Natural killer cell (primary cell): ENCODE data around the gene MESP2. TPM values are rescaled to one million over a fixed set of nuclear protein-coding genes. Genes with fewer than 3 reads are reported as not detected.

Source experiments
- ATAC-seq, 3 donors: fragments of 150-1000 bp in 2 of 3; fragments of 200-7000 bp in 1 of 3; cut with Tn5 transposase; 1 replicate in 1 of 3; 2 replicates in 2 of 3; pipeline ENCODE4 v1.10.0; 2021; ENCODE audit warnings: mild to moderate bottlenecking in 2 of 3, moderate library complexity in 2 of 3
- DNase-seq, 2 donors: peaks; one replicate each; pipeline versions ENCODE4 v3.0.0 to v3.0.0-alpha.2; 2013 to 2021; ENCODE audit warnings: mixed read lengths in 1 of 2
- H3K27ac ChIP-seq: one replicate; pipeline ENCODE4 v1.5.1; 2013; ENCODE audit warnings: mild to moderate bottlenecking, low read length
- H3K27me3 ChIP-seq: one replicate; pipeline ENCODE4 v1.6.1; 2013; ENCODE audit warnings: low read length; ENCODE audit not compliant: control insufficient read depth, insufficient read depth
- H3K36me3 ChIP-seq: one replicate; pipeline ENCODE4 v1.6.1; 2013; ENCODE audit warnings: low read length; ENCODE audit not compliant: control insufficient read depth, insufficient read depth
- H3K4me1 ChIP-seq: one replicate; pipeline ENCODE4 v1.6.1; 2013; ENCODE audit warnings: low read length; ENCODE audit not compliant: control insufficient read depth, insufficient read depth
- H3K4me3 ChIP-seq: one replicate; pipeline ENCODE4 v1.5.1; 2013; ENCODE audit warnings: low read length
- H3K9me3 ChIP-seq: one replicate; pipeline ENCODE4 v1.6.1; 2013; ENCODE audit warnings: low read length; ENCODE audit not compliant: control insufficient read depth, insufficient read depth
- H3K27ac Mint-ChIP-seq, 2 donors: one replicate each; pipeline ENCODE4 v1.8.0; 2022; ENCODE audit warnings: mild to moderate bottlenecking in 2 of 2, mixed read lengths in 2 of 2, moderate library complexity in 1 of 2
- H3K27me3 Mint-ChIP-seq, 2 donors: one replicate each; pipeline ENCODE4 v1.8.0; 2022; ENCODE audit warnings: low read depth in 2 of 2, mixed read lengths in 2 of 2
- H3K36me3 Mint-ChIP-seq: one replicate; pipeline ENCODE4 v1.8.0; 2022; ENCODE audit warnings: mixed read lengths
- H3K4me1 Mint-ChIP-seq, 2 donors: one replicate each; pipeline ENCODE4 v1.8.0; 2022; ENCODE audit warnings: mixed read lengths in 2 of 2
- H3K4me3 Mint-ChIP-seq: one replicate; pipeline ENCODE4 v1.8.0; 2022; ENCODE audit warnings: mild to moderate bottlenecking, moderate library complexity, mixed read lengths
- H3K9me3 Mint-ChIP-seq, 2 donors: one replicate each; pipeline ENCODE4 v1.8.0; 2022; ENCODE audit warnings: mixed read lengths in 2 of 2
- CTCF ChIP-seq: fragments of 200-600 bp; IDR thresholded peaks from one replicate; pipeline ENCODE4 v1.8.0; 2022; ENCODE audit warnings: antibody characterized with exemption
- WGBS: methylation state at CpG from one replicate; pipeline ENCODE4 v1.1.7; 2013; ENCODE audit warnings: missing lambda C conversion rate; ENCODE audit not compliant: insufficient coverage; 5-methylcytosine and 5-hydroxymethylcytosine counted together
- intact Hi-C: fragments of 100-400 bp; cut with micrococcal nuclease; formaldehyde crosslinking; loops from one replicate; pipeline ENCODE4 v1.14.2; 2022
- total RNA-seq, 4 donors: library from RNA; stranded (reverse); fragments of 120-200 nt in 1 of 4; gene quantifications; one replicate each; pipeline versions ENCODE4 v1.2.3 to v1.2.4, GENCODE V29; 2013 to 2022

Gene MESP2
- total RNA-seq, 3 donors from 2014 or later (not counting 1 experiment from before 2014, with no cell fraction given), result not detected

GRCh38 chr15:89812847-89813320 lies 36.8 kb downstream of the MESP2 start:
- Histone ChIP-seq H3K9me3 (peaks cover 4% of the 10 kb centered on the region), H3K27me3 (peaks cover 22% of the 10 kb centered on the region), H3K27ac (no peak overlapping the region), H3K36me3 (no peaks in the 10 kb centered on the region), H3K4me3 (no peak overlapping the region), H3K4me1 (peaks cover 17% of the 10 kb centered on the region)
- Mint-ChIP-seq H3K27me3 (peaks cover 27 to 30% of the 10 kb centered on the region in 2 donors), H3K4me1 (peaks cover 6 to 11% of the 10 kb centered on the region in 2 donors), H3K27ac (no peak overlapping the region), H3K4me3 (no peak overlapping the region), H3K9me3 (no peaks in the 10 kb centered on the region), H3K36me3 (peaks cover 11% of the 10 kb centered on the region)
- intact Hi-C loops, result no loop called here
- DNase-seq (no peak), ATAC-seq (no peak)
- 95% methylated on average over 7 of the region's 7 CpGs for WGBS
- TF ChIP-seq CTCF, result no peak

- Histone ChIP-seq H3K4me3 (no peak overlapping the region), H3K36me3 (no peaks in the 10 kb centered on the region), H3K4me1 (peaks cover 17% of the 10 kb centered on the region), H3K9me3 (peaks cover 4% of the 10 kb centered on the region), H3K27ac (no peak overlapping the region), H3K27me3 (peaks cover 24% of the 10 kb centered on the region)
- Mint-ChIP-seq H3K27me3 (peaks cover 32 to 35% of the 10 kb centered on the region in 2 donors), H3K4me3 (peak overlapping the region; percentile 73), H3K36me3 (peaks cover 11% of the 10 kb centered on the region), H3K4me1 (peaks cover 6 to 11% of the 10 kb centered on the region in 2 donors), H3K27ac (no peak overlapping the region), H3K9me3 (no peaks in the 10 kb centered on the region)
- intact Hi-C loops, result no loop called here
- no peak for TF ChIP-seq CTCF
- WGBS, result 72% methylated on average over 11 of the region's 13 CpGs
- no peak for ATAC-seq
- DNase-seq, result no peak
Observed at GRCh38 chr15:89813381-89814111, 37.4 kb downstream of the MESP2 start.

GRCh38 chr15:89814112-89814742 lies 38.1 kb downstream of the MESP2 start:
- no peaks in the 10 kb centered on the region for H3K36me3 ChIP-seq
- 7% methylated on average over 55 of the region's 56 CpGs for WGBS
- intact Hi-C loops, result no loop called here
- Mint-ChIP-seq H3K27me3 (peaks cover 32 to 35% of the 10 kb centered on the region in 2 donors), H3K36me3 (peaks cover 11% of the 10 kb centered on the region), H3K4me3 (peak overlapping the region; percentile 73), H3K9me3 (no peaks in the 10 kb centered on the region), H3K4me1 (peaks cover 6 to 11% of the 10 kb centered on the region in 2 donors), H3K27ac (no peak overlapping the region)
- H3K27me3 ChIP-seq, result peaks cover 24% of the 10 kb centered on the region
- ATAC-seq, result peak; percentile 29 to 58 (median 49)
- peak overlapping the region; percentile 4 for H3K4me3 ChIP-seq
- DNase-seq, result peak in 1 of 2 donors; percentile 24
- no peak overlapping the region for H3K27ac ChIP-seq
- H3K4me1 ChIP-seq, result peaks cover 17% of the 10 kb centered on the region
- no peak for TF ChIP-seq CTCF
- peaks cover 4% of the 10 kb centered on the region for H3K9me3 ChIP-seq
